Epithelial cell of proximal tubule (primary cell): ENCODE data around the gene SLC25A52. TPM values are rescaled to one million over a fixed set of nuclear protein-coding genes. Genes with fewer than 3 reads are reported as not detected.
"Not testable (repeated sequence)": the region's sequence is repeated elsewhere in the genome, so short reads cannot be mapped to it uniquely, and the experiment has no call there.

Experiments used
- DNase-seq: peaks from one replicate; pipeline ENCODE4 v3.0.0-alpha.2; 2011; ENCODE audit warnings: low read depth
- H3K4me3 ChIP-seq: 2 replicates; pipeline ENCODE4 v1.5.1; 2011; ENCODE audit warnings: low read depth, mild to moderate bottlenecking, low read length
- CTCF ChIP-seq: conservative IDR thresholded peaks from 2 replicates; pipeline ENCODE4 v1.5.1; 2012; ENCODE audit warnings: low read depth, mild to moderate bottlenecking, low read length
- total RNA-seq: library from RNA; depleted of rRNA; stranded (reverse); fragments of >200 nt; gene quantifications from 2 replicates; pipeline ENCODE4 v1.2.3, GENCODE V29; 2015

Gene SLC25A52
- total RNA-seq, 1 donor from 2014 or later = not detected

GRCh38 chr18:31773774-31774476, 13.2 kb upstream of the SLC25A52 start:
- TF ChIP-seq CTCF = no peak
- DNase-seq = no peak
- no peak overlapping the region for H3K4me3 ChIP-seq

DNA sequence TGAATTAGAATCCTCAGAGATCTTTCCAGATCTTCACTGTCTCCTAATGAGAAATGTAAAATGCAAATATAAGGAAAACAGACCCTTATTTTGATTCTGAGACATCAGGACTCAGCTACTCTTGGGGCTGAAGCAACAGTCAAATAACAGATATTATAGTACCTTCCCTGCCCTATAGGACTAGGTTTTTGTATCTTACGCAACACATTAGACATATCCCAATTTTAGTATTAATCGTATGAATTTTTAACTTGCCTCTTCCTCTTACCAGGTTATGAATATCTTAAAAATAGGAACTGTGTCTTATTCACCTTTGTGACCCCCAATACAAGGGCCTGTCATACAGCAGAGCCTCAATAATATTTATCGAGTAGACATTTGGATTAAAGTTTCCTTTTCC, 12.0 kb upstream of the SLC25A52 start:
- TF ChIP-seq CTCF = no peak
- DNase-seq = no peak
- H3K4me3 ChIP-seq = no peak overlapping the region

GRCh38 chr18:31750273-31750672, 10.4 kb downstream of the SLC25A52 start:
- DNase-seq = no peak
- H3K4me3 ChIP-seq = no peak overlapping the region
- no peak for TF ChIP-seq CTCF

DNA sequence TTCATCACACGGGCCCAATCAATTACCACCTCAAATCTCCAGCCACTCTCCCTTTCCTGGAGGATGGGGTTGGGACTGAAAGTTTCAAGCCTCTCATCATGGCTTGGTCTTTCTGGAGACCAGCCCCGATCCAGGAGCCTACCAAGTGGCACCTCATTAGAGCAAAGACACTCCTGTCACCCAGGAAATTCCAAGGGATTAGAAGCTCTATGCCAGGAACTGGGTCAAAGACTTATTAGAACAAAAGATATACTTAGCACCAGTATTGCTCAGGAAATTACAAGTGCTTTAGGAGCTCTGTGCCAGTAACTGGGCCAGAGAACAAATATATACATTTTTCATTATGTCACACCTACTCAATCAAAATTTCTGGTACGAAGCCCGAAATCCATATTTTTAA, 14.3 kb downstream of the SLC25A52 start:
- no peak for TF ChIP-seq CTCF
- no peak overlapping the region for H3K4me3 ChIP-seq
- DNase-seq = no peak

GRCh38 chr18:31744321-31745067, 16.2 kb downstream of the SLC25A52 start:
- no peak for DNase-seq
- TF ChIP-seq CTCF = no peak
- H3K4me3 ChIP-seq = no peak overlapping the region

DNA sequence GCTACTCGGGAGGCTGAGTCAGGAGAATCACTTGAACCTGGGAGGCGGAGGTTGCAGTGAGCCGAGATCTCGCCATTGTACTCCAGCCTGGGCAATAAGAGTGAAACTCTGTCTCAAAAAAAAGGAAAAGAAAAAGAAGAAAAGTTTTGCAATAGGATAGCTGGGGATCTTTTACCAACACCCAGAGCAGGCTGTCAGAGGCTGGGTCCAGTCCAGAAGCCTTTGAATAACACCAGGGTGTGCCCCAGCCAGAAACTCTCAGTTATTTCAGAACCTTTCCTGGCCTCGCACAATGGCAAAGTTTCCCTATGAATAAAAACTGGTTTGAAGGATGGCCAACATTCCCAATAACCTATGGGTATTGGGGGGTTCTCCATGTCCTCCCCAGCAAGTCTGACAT, 17.1 kb downstream of the SLC25A52 start:
- DNase-seq, H3K4me3 ChIP-seq: not testable (repeated sequence)

GRCh38 chr18:31741097-31741735, 19.5 kb downstream of the SLC25A52 start:
- H3K4me3 ChIP-seq = no peak overlapping the region
- no peak for DNase-seq
- TF ChIP-seq CTCF = peak; percentile 77
